Measurements from ENCODE around the gene ARL4C. TPM values are rescaled to one million over a fixed set of nuclear protein-coding genes. Genes with fewer than 3 reads are reported as not detected.
A peak's percentile ranks its signal among the peaks of the same experiment; 100 is the strongest.

The ARL4C gene
- total RNA-seq, 1 experiment from 2014 or later = 151 TPM

- H3K9me3 ChIP-seq (ENCODE audit: control insufficient read depth, insufficient read depth, low read depth, low read length) = peaks cover 3% of the 10 kb centered on the region; the same call in 1 of the 2 replicates
- intact Hi-C loops (cut with micrococcal nuclease; ENCODE audit: unreplicated experiment) (no loop called here), in situ Hi-C loops (cut with HindIII; ENCODE audit: low pct_unique_long_range_greater_than_20kb, low sequenced_read_pairs) (no loop called here)
- ChIA-PET CTCF (no interaction called here), POLR2A (no interaction called here)
- H3K36me3 ChIP-seq (ENCODE audit: control insufficient read depth, insufficient read depth, low read length) = no peaks in the 10 kb centered on the region
- TF ChIP-seq POLR2AphosphoS5 (IDR thresholded peaks at IDR 0.05; ENCODE audit: low read depth, low read length) = no peak
- TF ChIP-seq, protein P1, sequence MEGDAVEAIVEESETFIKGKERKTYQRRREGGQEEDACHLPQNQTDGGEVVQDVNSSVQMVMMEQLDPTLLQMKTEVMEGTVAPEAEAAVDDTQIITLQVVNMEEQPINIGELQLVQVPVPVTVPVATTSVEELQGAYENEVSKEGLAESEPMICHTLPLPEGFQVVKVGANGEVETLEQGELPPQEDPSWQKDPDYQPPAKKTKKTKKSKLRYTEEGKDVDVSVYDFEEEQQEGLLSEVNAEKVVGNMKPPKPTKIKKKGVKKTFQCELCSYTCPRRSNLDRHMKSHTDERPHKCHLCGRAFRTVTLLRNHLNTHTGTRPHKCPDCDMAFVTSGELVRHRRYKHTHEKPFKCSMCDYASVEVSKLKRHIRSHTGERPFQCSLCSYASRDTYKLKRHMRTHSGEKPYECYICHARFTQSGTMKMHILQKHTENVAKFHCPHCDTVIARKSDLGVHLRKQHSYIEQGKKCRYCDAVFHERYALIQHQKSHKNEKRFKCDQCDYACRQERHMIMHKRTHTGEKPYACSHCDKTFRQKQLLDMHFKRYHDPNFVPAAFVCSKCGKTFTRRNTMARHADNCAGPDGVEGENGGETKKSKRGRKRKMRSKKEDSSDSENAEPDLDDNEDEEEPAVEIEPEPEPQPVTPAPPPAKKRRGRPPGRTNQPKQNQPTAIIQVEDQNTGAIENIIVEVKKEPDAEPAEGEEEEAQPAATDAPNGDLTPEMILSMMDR (IDR thresholded peaks at IDR 0.05) = no peak
- no peak for TF ChIP-seq TCF7L2 (IDR thresholded peaks at IDR 0.05; ENCODE audit: low read depth, low read length)
- TF ChIP-seq SIN3A (IDR thresholded peaks at IDR 0.05; ENCODE audit: borderline replicate concordance, insufficient read depth, low read depth, low read length) = no peak
- TF ChIP-seq REST (IDR thresholded peaks at IDR 0.05; ENCODE audit: insufficient read depth in 1 of 2, low read depth in 2 of 2, low read length in 1 of 2) = no peak
- no peak for ATAC-seq
- H3K27me3 ChIP-seq (ENCODE audit: control insufficient read depth, insufficient read depth, low read length) = no peaks in the 10 kb centered on the region
- DNase-seq (ENCODE audit: low read depth, low spot score) = no peak
- H3K4me1 ChIP-seq (ENCODE audit: control insufficient read depth, insufficient read depth, low read length) = 0 out of 2 replicates have a peak, but pooled peaks cover 3% of the 10 kb centered on the region
- no peak overlapping the region; the same call in 1 of the 2 replicates for H3K27ac ChIP-seq (ENCODE audit: low read length)
- H3K4me3 ChIP-seq (ENCODE audit: low read depth in 2 of 2, low read length in 2 of 2) = no peak overlapping the region
- BruUV-seq (replicated peaks) = no TSS peak
Observed at GRCh38 chr2:234453216-234453615, 43.7 kb downstream of the ARL4C start.

DNA sequence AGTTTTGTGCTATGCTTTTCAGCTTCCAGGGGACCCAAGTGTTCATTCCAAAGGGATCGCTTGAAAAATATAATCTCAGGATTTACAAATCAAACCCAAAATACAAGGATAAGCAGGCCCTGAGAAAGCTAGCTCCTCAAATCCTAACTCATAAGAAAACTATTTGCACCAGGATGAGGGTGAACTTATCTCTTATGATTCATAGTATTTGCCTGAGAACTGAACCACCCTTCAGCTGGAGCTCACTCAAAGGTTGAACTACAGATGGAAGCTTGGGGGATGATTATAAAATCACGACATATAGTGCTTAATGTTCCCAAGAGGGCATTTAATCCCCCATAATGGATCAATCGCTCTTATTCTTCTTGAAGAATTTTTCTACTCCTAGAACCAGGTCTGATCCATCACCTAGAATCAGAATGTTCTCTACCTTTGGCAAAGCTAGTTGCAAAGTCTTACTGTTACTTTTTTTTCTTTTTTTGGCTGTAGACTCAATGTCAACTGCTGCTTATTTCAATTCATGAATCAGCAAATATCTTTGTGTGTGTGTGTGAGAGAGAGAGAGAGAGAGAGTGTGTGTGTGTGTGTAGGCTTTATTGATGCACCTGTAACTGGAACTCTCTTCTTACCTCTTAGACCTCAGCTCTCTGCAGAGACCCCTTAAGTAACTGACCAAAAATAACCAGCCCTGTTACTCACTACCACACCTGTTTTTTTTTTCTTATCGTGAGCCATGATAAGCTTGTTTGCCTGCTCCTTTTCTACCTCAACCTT, 44.8 kb downstream of the ARL4C start:
- TF ChIP-seq TCF7L2 (IDR thresholded peaks at IDR 0.05; ENCODE audit: low read depth, low read length) = no peak
- no peak for TF ChIP-seq POLR2AphosphoS5 (IDR thresholded peaks at IDR 0.05; ENCODE audit: low read depth, low read length)
- no peak for TF ChIP-seq SIN3A (IDR thresholded peaks at IDR 0.05; ENCODE audit: borderline replicate concordance, insufficient read depth, low read depth, low read length)
- no peak for TF ChIP-seq REST (IDR thresholded peaks at IDR 0.05; ENCODE audit: insufficient read depth in 1 of 2, low read depth in 2 of 2, low read length in 1 of 2)
- ATAC-seq (no peak), DNase-seq (ENCODE audit: low read depth, low spot score) (no peak)
- no peaks in the 10 kb centered on the region for H3K27me3 ChIP-seq (ENCODE audit: control insufficient read depth, insufficient read depth, low read length)
- POLR2A ChIA-PET = no interaction called here
- CTCF ChIA-PET = no interaction called here
- H3K9me3 ChIP-seq (ENCODE audit: control insufficient read depth, insufficient read depth, low read depth, low read length) = peaks cover 3% of the 10 kb centered on the region; the same call in 1 of the 2 replicates
- peak overlapping the region; percentile 23; the same call in 1 of the 2 replicates for H3K27ac ChIP-seq (ENCODE audit: low read length)
- intact Hi-C loops (cut with micrococcal nuclease; ENCODE audit: unreplicated experiment) = no loop called here
- in situ Hi-C loops (cut with HindIII; ENCODE audit: low pct_unique_long_range_greater_than_20kb, low sequenced_read_pairs) = no loop called here
- 0 out of 2 replicates have a peak, but pooled peaks cover 6% of the 10 kb centered on the region for H3K4me1 ChIP-seq (ENCODE audit: control insufficient read depth, insufficient read depth, low read length)
- H3K36me3 ChIP-seq (ENCODE audit: control insufficient read depth, insufficient read depth, low read length) = no peaks in the 10 kb centered on the region
- no TSS peak for BruUV-seq (replicated peaks)
- H3K4me3 ChIP-seq (ENCODE audit: low read depth in 2 of 2, low read length in 2 of 2) = no peak overlapping the region

Data from Panc1 (cell line).